GM21390 (cell line): ENCODE data around the gene RXFP2.

ENCODE experiments used
- ATAC-seq: cut with Tn5 transposase; IDR thresholded peaks from one replicate; pipeline ENCODE4 v1.9.1; 2021; ENCODE audit not compliant: unreplicated experiment

The RXFP2 gene

DNA sequence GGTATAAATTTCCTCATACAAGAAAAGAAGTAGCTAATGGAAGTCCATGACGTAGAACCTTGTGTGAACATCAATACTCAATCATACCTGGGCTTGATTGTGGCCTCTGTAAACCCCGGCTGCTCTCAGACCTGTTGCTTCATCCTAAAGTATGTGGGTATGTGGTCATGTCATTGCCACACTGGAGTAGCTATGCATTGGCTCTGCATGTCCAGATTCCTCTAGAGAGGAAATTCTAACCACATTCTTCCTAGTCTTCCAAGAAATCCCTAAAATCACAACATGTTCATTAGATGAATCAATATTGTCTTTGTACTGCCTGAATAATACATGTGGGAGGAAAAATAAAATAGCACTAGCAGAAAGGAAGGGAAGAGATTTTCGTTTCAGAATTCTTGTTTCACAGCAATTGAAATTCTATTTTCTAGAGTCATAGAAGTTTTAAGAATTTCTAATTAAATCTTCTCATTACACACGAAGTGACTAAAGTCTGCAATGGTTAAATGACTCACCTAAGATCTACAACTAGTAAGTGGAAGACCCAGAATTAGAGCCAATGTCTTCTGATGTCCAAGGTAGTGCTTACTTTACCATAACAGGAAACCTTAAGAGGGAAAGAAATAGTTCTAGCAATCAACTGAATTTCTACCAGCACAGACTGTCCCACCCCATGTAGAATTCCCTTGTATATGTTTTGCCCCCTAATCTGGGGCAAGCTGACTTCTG, 28.0 kb downstream of the RXFP2 start:
- ATAC-seq = no peak

DNA sequence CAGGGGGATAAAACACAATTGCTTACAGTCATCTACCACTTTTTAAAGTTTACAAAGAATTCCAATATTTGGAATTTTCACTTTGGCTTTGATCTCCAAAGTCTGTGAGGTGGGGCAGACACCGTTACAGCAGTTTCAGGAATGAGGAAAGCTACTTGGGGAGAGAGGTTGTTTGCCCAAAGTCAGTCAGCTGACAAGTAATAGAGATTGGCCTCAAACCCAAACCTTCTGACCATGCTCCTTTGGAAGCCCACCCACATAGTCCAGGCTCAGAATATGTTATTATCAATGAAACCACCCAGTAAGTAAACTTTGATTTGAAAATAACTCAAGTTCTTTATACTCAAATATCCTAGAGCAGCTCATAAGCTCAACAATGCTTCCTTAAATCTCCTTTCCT, 29.0 kb downstream of the RXFP2 start:
- no peak for ATAC-seq

DNA sequence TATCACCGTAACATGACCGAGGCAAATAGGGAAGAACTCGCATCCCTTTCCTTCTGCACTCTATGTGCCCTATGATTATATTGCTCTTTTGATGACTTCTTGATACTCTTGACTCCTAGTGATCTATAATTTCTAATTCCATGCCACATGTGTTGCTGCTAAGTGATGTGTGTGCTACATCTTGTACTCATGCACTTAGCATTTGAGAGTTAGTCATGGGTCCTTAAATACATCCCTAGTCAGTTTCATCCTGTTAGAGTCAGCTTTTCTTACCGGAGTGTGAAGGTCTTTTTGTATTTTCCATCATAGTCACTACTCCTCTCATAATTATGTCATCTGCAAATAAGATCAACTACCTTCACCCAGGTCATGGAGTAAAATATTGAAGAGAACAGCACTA, 30.2 kb downstream of the RXFP2 start:
- ATAC-seq = no peak

DNA sequence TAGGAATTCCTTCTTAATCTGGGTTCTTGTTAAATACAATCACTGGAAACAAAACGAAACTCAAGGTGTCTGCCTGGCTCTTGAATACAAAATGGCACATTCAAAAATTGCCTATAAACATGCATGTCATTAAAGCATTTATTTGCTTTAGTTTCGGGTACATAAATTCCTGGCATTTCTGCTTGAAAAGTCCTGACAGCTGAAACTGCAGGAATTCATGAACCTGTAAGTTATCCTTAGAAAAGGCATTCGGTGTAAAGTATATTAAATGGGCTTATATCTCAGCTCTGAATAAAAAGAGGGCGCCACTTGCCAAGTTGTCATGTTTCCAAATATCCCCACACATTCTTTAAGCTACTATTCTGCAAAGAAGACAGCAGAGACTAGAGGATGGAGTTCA, 32.9 kb downstream of the RXFP2 start:
- no peak for ATAC-seq

DNA sequence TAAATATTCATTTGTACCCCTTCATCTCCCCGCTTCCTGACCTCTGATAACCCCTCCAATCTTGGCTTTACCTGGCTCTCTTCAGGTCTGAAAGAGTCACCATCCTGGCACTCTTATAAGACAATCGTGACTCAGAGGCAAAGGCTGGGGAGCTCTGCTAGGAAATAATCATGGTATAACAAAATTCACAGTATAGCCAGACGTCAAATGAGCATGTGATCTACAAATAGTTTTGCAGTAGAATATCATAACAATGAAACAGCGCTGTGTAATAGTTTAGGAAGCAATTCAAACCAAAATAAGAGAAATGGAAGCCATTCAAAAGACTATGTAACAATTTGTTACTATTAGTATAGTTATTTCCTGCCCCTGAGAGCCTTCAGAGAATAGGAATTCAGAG, 34.2 kb downstream of the RXFP2 start:
- no peak for ATAC-seq

DNA sequence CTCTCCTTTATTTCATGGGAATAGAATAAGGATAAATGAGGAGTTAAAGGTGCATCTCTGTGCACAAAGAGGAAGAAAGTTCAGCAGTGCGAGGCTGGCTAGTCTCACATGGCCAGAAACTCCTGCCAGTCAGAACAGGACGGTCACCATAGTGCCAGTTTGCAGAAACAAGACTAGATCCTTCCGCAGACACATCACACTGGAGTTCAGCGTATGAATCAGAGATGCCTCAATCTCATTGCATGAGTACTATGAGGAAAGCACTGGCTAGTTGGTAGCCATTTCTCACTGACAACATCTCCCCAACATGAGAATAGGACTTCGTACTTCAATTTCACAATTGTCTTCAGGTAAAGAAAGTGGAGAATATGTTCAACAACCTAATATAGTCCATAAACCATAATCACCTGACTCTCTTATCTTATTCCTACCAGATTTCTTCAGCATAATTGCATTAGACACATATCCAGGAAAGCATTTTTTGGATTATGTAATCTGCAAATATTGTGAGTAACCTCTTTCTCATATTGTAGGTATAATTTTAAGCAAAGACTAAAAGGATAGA, 34.9 kb downstream of the RXFP2 start:
- ATAC-seq = no peak

DNA sequence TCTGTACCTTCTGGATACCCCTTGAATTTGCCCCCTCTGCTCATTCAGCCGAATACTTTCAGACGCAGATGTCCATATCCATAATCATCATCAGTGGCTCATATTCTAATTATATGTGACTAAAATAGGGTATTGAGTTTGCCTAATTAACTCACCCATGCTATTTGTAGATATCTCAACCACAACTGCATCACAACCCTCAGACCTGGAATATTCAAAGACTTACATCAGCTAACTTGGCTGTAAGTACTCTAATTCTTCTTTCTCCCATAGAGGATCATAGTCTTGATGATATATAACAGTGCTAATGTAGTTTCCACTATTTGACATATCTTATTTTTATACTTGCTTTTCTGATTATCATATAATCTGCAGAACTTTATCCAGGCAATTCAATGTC, 35.8 kb downstream of the RXFP2 start:
- no peak for ATAC-seq

DNA sequence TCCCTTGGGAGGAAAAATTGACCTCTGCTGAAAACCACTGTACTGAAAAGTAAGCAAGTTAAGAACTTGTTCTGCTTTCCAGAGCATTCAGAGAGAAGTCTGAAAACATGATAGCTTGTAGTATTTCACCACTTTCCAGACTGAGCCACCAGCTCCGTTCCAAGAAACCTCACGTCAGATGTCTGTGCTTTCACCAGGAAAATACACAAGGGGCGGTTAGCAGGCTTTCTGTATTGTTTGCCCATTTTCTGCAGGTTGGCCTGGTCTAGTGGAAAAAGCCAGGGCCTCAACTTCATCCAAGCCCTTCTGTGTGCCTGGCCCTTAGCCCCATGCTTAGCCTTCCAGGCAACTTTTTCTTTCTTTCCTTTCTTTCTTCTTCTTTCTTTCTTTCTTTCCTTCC, 36.4 kb downstream of the RXFP2 start:
- ATAC-seq = no peak

DNA sequence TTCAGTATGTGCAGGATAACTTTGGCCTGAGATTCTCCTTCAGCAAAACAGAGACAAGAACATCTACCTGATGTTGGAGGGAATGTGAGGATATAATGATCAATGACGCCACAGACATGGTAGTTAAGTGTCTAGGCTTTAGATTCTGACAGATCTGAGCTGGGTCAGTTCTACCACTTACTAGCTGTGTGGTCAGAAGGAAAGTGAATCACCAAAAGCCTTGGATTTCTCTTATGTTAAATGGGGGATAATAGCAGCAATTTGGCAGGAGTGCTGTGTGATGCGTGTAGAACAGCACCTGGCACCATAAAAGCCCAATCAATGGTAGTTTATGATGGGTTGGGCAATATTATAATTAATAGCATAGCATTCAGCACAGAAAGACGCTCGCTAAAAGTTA, 41.7 kb downstream of the RXFP2 start:
- no peak for ATAC-seq

DNA sequence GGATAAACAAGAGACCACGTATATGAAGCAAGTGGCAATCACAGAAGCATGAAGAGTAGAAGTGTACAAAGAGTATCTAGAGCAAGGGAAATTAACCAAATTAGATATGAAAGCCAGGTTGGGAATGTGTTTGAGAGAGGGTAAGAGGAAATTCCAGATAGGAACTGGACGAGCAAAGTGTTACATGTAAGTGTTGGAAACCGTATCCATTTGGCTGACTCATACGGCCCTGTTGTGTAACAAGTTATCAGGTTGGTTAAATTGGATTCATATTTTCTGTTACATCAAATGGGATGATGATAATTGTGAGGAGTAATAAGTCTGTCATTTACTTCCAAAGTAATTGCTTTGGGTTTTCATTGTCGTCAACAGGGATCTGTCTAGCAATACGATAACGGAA, 46.7 kb downstream of the RXFP2 start:
- no peak for ATAC-seq

DNA sequence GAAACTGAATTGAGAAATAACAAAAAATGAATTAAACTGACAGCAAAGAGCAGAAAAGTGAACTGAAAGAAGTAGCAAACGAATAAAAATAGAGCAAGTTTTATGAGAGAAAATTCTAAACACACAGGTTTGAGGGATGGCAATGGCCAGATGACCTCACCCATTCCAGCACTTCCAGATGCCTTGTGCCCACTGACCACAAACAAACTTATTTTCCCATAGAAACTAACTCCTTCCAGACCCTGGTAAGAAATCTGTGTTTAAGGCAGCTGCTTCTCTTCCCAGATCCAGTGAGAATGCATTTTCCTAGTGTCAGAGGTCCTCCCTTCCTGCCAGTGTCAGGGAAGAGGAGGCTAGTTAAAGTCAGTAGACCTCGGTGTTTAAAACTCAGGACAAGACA, 51.7 kb downstream of the RXFP2 start:
- ATAC-seq = no peak

DNA sequence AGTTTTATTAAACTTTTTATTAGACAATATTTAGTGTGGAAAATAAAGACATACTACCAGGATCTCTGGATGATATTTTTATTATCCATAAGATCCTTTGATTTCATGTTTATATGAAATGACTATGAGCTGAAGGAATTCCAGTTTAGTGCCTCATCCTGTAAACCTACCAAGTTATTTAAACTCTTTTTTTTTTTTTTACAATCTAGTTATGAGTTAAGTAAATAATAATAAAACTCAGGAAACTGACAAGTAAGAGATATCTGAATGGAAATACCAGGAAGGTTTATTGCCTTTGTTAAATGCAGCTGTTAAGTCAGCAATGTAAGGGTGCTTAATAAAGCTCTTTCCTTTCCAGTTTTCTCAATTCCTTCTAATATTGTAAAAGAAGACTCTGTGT, 53.9 kb downstream of the RXFP2 start:
- no peak for ATAC-seq

DNA sequence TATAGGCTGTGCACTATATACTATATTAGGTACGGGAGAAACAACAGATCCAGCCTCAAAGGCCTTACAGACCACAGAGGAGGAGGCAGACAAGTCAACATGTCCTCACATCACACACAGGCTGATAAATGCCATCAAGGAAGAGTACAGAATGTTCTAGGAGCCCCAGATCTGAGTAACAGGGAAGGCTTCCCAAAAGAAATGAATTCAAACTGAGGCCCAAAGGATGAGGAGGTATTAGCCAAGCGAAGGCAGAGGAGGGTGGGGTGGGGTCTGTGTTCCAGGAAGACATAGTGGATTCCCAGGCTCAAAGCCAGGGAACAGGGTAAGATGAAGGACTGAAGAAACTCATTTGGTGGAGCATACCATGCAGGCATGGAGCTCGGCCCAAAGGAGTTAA, 55.1 kb downstream of the RXFP2 start:
- ATAC-seq = no peak

DNA sequence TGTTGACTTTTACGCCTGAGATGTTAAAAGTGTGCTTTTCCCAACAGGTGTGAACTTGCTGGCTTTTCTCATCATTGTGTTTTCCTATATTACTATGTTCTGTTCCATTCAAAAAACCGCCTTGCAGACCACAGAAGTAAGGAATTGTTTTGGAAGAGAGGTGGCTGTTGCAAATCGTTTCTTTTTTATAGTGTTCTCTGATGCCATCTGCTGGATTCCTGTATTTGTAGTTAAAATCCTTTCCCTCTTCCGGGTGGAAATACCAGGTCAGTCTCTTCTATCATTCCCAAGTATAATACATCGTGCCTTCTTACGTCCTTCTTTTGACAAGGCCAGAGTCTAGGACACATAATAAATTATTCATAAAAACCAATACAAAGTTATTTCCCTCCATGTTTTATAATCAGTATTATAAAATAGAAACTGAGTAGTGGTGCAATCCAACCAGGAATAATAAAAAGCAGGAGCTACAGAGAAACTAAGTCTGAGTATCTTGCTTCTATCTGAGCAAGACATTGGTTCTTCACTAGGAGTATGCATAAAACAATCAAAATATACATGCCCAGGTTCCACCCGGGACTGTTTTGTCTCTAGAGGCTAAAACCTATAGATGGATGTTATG, 57.9 kb downstream of the RXFP2 start:
- ATAC-seq = no peak

DNA sequence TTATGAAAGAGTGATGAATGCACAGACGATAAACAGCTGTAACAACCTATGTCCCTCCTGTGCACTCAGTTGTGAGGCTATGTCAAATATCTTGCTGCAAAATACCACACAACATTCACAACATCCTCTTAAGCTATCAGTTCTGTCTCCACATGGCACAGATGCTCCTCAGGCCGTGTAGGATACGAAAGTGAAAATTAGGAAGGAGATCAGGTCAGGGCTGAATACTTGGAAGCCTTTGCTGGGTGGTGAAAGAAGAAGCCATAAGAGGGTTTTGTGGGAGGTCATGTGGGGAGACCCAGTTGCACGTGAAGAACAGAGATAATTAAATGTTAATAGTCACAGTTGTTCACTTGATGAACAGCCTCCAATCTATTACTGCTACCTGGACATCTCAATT, 58.9 kb downstream of the RXFP2 start:
- no peak for ATAC-seq

DNA sequence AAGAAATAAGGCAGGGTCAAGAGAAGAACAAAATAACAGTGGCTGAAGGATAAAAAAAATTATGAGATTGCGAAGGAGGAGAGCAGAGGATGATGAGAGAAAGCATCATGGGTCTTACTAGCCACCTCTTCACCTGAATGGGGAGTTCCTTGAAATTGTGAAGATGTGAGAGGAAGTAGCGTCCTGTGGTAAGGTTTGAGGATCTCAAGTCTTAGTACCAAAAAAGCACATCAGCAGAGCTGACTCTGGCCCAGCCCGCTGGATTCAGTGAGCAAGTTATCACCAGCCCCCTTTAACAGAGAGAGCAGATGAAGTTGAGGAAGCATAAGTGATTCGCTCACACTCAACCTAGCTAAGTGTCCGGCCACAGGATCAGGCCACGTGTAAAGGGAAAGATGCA, 61.8 kb downstream of the RXFP2 start:
- ATAC-seq = no peak

DNA sequence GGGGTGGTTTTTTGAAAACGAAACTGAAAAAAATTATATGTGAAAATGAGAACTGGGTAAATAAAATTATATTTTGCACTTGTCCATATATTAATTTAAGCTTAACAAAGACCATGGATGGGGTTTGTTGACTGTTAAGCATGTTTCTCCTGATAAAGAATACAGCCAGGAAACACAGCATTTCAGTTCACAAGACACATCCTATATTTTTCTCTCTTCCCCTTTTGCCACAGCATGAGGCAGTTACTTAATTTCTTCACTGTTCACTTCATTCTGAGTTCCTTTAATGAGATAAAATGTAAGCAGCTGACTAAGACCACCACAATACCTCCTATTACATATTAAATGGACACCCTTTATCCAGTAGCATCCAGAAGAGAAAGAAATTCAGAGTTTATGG, 64.0 kb downstream of the RXFP2 start:
- no peak for ATAC-seq

DNA sequence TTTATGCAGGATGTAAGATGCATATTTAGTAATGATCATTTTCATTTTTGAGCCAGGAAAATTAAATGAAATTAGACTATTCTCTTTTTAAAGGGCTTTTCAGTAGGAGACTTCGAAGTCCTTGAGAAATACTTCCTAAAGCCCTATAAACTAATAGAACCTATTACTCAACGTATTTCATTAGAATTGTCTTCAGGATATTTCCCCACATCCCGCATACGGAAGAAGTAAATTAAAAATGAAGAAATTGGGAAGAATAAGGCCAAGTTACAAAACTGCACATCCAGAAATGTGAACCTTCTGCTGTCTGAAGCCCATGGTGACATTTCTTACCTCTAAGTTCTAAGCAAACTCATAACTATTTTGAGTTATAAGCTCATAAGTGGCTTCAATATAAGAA, 66.5 kb downstream of the RXFP2 start:
- ATAC-seq = no peak

DNA sequence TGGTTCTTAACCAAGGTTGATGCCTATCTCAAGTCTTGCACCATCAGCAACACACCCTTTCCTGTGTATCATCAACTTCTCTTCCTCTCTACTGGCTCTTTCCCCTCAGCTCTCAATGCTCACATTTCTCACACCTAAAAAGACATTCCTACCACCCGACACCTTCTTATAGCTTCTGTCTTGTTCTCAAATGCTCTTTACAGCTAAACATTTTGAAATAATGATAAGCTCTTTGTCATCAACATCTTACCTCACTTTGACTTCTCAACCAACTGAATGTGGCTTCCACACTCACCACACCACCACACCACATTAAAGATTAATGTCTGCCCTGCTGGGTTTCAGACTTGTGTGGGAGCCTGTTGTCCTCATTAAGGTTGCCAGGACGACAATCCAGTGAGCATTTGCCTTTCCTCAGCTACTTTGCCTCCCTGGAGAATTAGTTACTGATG, 67.8 kb downstream of the RXFP2 start:
- ATAC-seq = no peak

DNA sequence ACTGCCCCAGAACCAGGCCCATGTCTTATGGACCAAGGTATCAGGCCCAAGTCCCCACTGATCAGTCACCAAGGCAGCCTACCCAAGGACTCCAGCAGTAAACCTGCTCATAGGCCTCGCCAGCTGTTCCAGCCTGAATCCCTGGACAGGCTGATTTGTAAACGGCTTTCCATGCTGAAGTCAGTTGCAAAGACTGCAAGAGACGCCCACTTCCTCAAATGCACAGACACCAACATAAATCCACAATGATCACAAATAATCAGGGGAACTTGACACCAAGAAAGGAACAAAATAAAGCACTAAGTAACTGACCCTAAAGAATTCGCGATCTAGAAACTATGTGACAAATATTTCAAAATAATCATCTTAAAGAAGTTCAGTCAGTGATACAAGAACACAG, 75.2 kb downstream of the RXFP2 start:
- no peak for ATAC-seq

DNA sequence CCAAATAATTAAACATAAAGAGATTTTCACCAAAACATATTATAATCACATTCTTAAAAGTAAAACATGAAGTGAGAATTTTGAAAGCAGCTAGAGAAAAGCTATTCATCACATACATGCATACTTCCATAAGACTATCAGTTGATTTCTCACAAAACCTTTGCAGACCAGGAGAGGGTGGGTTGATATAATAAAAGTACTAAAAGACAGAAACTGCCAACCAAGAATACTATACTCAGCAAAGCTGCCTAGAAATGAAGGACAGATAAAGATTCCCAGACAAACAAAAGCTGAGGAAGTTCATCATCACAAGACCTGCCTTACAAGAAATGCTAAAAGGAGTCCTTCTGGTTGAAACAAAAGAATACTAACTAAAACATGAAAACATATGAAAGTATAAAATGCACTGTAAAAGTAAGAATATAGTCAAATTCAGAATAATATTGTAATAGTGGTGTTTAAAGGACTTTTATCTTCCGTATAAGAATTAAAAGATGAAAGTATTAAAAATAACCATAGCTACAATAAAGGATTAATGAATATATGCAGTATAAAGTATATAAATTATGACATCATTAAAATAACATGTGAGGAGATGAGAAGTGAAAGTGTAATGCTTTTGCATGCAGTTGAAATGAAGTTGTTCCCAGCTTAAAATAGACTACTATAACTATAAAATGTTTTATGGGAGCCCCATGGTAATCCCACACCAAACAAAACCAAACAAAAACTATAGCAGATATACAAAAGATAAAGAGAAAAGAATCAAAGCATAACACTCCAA, 76.2 kb downstream of the RXFP2 start:
- ATAC-seq = no peak

DNA sequence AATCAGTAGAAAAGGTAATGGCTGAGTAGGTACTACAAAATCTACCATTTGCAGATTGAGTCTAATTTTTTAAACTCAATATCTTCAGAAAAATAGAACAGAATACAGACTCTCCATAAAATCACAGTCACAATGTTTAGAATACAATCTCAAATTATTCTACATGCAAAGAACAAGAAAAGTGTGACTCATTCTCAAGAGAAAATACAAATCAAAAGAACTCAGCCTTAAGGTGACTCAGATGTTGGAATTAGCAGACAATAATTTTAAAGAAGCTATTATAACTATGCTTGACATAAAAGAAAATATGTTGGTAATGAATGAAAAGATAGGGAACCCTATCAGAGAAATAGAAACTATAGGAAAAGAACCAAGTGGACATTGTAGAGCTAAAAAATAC, 78.9 kb downstream of the RXFP2 start:
- ATAC-seq = no peak
